MM.1S (cell line): ENCODE data around the gene POP5.

ENCODE experiments used
- EZH2phosphoT487 ChIP-seq: fragments of 300-600 bp; sonication (generic); IDR thresholded peaks from 2 replicates; pipeline ENCODE4 v1.6.1; 2018; ENCODE audit warnings: antibody characterized with exemption, low read length
- TF ChIP-seq, protein P1 (sequence below): fragments of 300-600 bp; sonication (generic); IDR thresholded peaks from 2 replicates; pipeline ENCODE4 v1.5.1; 2016; ENCODE audit warnings: antibody characterized with exemption, low read length, mixed read lengths

DNA sequence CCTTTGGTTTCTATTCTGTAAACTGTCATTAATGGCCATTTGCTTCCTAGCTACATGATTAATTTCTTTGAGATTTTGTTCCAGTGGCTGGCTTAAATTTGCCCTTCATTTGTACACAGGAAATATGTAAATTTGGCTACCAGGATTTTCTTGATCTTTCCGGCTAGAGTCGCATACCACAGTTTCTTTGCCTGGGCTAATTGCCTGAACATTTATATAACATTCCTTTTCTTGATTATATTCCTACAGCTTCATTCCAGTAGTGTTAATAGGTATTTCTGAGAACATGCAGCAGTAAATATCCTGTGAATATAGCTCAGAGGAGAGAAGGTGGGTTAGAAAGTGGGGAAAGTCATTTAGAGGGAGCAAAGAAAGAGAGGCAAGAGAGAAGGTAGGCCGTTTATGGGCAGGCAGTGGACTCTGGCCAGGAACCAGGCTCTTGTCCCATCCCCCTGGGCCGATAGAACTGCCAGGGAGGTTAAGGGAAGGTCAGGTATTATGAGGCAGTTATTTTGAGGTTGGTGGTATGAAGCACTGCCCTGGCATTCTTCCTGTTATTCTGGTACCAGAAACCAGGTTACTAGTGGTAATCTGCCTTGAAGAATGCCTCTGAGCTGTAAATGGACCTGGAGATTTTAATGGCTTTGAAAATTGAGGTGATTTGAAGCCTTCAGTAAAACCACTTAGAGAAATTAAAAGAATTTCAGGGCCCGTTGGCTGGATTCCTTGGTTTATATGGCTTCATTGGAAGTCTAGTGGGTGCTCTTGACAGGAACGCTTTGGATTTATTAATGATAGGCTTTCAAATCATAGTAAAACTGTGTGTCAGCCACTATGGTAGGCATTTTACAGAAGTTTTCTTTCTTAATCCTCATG, 42.7 kb downstream of the POP5 start:
- TF ChIP-seq, protein P1, sequence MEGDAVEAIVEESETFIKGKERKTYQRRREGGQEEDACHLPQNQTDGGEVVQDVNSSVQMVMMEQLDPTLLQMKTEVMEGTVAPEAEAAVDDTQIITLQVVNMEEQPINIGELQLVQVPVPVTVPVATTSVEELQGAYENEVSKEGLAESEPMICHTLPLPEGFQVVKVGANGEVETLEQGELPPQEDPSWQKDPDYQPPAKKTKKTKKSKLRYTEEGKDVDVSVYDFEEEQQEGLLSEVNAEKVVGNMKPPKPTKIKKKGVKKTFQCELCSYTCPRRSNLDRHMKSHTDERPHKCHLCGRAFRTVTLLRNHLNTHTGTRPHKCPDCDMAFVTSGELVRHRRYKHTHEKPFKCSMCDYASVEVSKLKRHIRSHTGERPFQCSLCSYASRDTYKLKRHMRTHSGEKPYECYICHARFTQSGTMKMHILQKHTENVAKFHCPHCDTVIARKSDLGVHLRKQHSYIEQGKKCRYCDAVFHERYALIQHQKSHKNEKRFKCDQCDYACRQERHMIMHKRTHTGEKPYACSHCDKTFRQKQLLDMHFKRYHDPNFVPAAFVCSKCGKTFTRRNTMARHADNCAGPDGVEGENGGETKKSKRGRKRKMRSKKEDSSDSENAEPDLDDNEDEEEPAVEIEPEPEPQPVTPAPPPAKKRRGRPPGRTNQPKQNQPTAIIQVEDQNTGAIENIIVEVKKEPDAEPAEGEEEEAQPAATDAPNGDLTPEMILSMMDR = no peak
- no peak for TF ChIP-seq EZH2phosphoT487
